ENCODE results near the gene KCNG2. TPM values are rescaled to one million over a fixed set of nuclear protein-coding genes. Genes with fewer than 3 reads are reported as not detected.

Gene KCNG2, protein sequence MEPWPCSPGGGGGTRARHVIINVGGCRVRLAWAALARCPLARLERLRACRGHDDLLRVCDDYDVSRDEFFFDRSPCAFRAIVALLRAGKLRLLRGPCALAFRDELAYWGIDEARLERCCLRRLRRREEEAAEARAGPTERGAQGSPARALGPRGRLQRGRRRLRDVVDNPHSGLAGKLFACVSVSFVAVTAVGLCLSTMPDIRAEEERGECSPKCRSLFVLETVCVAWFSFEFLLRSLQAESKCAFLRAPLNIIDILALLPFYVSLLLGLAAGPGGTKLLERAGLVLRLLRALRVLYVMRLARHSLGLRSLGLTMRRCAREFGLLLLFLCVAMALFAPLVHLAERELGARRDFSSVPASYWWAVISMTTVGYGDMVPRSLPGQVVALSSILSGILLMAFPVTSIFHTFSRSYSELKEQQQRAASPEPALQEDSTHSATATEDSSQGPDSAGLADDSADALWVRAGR
- total RNA-seq: 0.21 TPM in 1 of 2 replicates, not detected in the other

DNA sequence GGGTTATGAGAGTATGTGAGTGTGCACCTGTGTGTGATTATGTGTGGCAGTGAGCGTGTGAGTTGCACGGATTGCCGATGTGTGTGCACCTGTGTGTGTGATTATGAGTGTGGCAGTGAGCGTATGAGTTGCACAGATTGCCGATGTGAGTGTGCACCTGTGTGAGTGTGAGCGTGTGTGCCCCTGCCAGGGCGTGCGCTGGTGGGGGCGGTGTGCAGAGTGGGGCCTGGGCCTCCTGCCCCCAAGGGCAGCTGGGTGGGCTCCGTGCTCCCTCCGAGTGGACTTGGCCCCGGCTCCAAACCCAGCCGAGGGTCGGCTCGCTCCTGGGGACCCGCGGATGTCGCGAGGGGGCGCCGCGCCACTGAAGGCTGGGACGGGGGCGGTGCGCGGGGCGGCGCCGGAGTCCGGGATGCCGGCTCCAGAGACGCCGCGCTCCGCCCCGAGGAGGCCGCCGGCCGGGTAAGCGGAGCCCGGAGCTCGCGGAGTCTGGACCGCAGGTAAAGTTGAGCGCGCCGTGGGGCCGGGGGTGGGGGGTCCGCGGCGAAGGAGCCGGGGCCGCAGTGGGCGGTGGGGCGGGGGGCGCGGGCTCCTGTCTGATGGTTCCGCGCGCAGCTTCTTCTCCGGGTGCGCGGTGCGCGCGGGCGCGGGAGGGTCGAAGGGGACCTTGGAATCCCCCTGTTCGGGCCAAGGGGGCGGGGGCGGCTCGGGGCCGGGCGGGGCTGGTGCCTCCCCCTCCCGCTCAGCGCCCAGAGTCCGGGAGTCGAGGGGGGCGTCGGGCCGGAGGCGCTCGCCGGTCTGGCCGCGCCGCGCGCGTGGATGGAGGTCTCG, at the start of gene KCNG2:
TSS of gene KCNG2 (plus strand) at position 421 of the 828 bp plus-strand sequence. CDS start 65,730 bp downstream, outside the sequence.

Other genes starting within 250 kb of the KCNG2 start
- gene CTDP1, start 118.1 kb upstream of the KCNG2 start, total RNA-seq: 19.9 and 23.1 TPM in 2 replicates
- gene SLC66A2, start 153.7 kb downstream of the KCNG2 start, total RNA-seq: 49.1 and 49.4 TPM in 2 replicates
- 30.8 and 56.3 TPM in 2 replicates for gene HSBP1L1, start 166.7 kb downstream of the KCNG2 start, total RNA-seq
- 64.0 and 74.2 TPM in 2 replicates for gene TXNL4A, start 190.6 kb downstream of the KCNG2 start, total RNA-seq
- 39.9 and 45.7 TPM in 2 replicates for gene RBFA, start 236.5 kb downstream of the KCNG2 start, total RNA-seq

All from airway epithelial cell (primary cell).